Measurements from ENCODE around the gene LILRB3. TPM values are rescaled to one million over a fixed set of nuclear protein-coding genes. Genes with fewer than 3 reads are reported as not detected.
"Not testable (repeated sequence)": the region's sequence is repeated elsewhere in the genome, so short reads cannot be mapped to it uniquely, and the experiment has no call there.

LILRB3 gene
- total and polyA plus RNA-seq, 2 donors from 2014 or later, result 1.4 to 10.0 TPM

GRCh38 chr19:54240372-54241336, 17.8 kb upstream of the LILRB3 start:
- peak in 1 of 5 donors; percentile 42 for DNase-seq
- H3K27me3 ChIP-seq (ENCODE audit: control insufficient read depth, insufficient read depth, low read length); H3K4me1 ChIP-seq (ENCODE audit: control insufficient read depth in 2 of 3, insufficient read depth in 2 of 3, low read depth in 1 of 3, low read length in 3 of 3); H3K9me3 ChIP-seq (ENCODE audit: control insufficient read depth in 2 of 3, insufficient read depth in 1 of 3, low read length in 3 of 3); H3K36me3 ChIP-seq (ENCODE audit: control insufficient read depth in 2 of 3, insufficient read depth in 3 of 3, low read length in 3 of 3); H3K4me3 ChIP-seq (ENCODE audit: low read length in 3 of 3); FAIRE-seq; H3K27ac ChIP-seq (ENCODE audit: low read depth in 2 of 2, low read length in 2 of 2); intact Hi-C loops (cut with DNase I); H3K9ac ChIP-seq (ENCODE audit: low read length in 3 of 3): not testable (repeated sequence)

DNA sequence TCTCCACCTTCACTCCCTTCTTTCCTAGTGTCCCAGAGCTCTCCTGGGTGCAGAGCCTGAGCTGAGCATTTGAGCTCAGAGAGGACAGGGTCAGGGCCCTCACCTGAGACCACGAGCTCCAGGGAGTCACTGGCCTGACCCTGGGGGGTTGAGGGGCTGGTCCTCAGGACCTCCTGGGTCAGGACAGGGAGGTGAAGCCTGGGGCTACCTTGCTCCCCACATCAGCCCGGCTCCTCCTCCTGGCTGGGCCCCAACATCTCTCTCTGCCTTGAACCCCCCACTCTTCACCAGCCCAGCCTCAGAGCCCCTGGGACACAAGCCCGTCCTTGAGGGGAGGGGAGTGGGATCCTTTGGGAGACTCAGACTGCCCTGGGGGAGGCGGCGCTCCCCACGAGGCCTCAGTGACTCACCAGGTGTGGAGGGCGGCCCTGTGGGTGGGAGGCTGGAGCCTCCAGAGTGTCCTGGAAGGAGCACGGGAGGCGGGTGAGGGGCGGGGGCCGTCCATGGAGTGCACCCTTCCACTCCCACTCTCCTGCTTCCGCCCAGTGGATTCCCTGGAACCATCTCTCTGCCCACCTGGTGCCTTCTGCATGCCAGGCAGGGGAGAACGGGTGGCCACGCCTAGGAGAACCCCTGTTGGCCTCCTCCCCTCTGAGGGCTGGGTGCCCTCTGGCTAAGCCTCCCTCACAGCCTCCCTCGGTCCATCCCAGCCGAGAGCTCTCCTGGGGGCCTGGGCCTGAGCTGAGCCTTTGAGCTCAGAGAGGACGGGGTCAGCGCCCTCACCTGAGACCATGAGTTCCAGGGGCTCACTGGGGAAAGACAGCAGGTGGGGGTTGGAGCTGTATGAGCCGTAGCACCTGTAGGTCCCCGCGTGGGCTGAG, 16.9 kb upstream of the LILRB3 start:
- DNase-seq; H3K36me3 ChIP-seq (ENCODE audit: control insufficient read depth in 2 of 3, insufficient read depth in 3 of 3, low read length in 3 of 3); H3K27me3 ChIP-seq (ENCODE audit: control insufficient read depth, insufficient read depth, low read length); H3K4me3 ChIP-seq (ENCODE audit: low read length in 3 of 3); H3K4me1 ChIP-seq (ENCODE audit: control insufficient read depth in 2 of 3, insufficient read depth in 2 of 3, low read depth in 1 of 3, low read length in 3 of 3); H3K9ac ChIP-seq (ENCODE audit: low read length in 3 of 3); H3K9me3 ChIP-seq (ENCODE audit: control insufficient read depth in 2 of 3, insufficient read depth in 1 of 3, low read length in 3 of 3); H3K27ac ChIP-seq (ENCODE audit: low read depth in 2 of 2, low read length in 2 of 2); FAIRE-seq: not testable (repeated sequence)
- intact Hi-C loops (cut with DNase I), result loop anchor here (10.0 kb wide), 1 partner anchor 65 kb away; the partner anchor contains the start of gene TMC4

DNA sequence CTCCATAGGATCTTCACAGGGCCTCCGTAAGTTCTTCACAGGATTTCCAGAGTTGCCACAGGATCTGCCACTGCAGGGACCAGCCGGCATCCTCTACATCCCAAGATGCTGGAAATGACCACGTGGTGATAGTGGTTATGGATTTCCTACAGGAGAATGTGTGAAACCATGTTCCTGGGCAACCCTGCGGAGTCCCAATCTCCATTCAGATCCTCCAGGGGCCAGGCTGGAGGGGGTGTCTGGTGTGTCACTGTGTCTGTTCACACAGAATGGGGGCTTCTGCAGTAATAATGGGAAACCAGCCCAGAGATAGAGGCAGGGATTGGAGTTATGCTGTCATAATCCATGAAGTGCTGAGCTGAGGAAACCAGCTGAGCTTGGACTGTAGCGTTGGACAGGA, 11.1 kb upstream of the LILRB3 start:
- Histone ChIP-seq H3K36me3 (ENCODE audit: control insufficient read depth in 2 of 3, insufficient read depth in 3 of 3, low read length in 3 of 3) (no peaks in the 10 kb centered on the region), H3K27me3 (ENCODE audit: control insufficient read depth, insufficient read depth, low read length) (no peaks in the 10 kb centered on the region), H3K9me3 (ENCODE audit: control insufficient read depth in 2 of 3, insufficient read depth in 1 of 3, low read length in 3 of 3) (no peaks in the 10 kb centered on the region), H3K9ac (ENCODE audit: low read length in 3 of 3) (no peak overlapping the region), H3K4me1 (ENCODE audit: control insufficient read depth in 2 of 3, insufficient read depth in 2 of 3, low read depth in 1 of 3, low read length in 3 of 3) (no peaks in the 10 kb centered on the region), H3K4me3 (ENCODE audit: low read length in 3 of 3) (no peak overlapping the region), H3K27ac (ENCODE audit: low read depth in 2 of 2, low read length in 2 of 2) (no peak overlapping the region)
- FAIRE-seq, result no peak
- DNase-seq, result no peak
- intact Hi-C loops (cut with DNase I), result loop anchor here (10.0 kb wide), 1 partner anchor 59 kb away; the partner anchor contains the start of gene TMC4
- no peak for TF ChIP-seq CTCF (IDR thresholded peaks at IDR 0.05; ENCODE audit: borderline replicate concordance, extremely low read depth, insufficient read depth)

- Histone ChIP-seq H3K27ac (ENCODE audit: low read depth in 2 of 2, low read length in 2 of 2) (no peak overlapping the region), H3K9ac (ENCODE audit: low read length in 3 of 3) (no peak overlapping the region), H3K36me3 (ENCODE audit: control insufficient read depth in 2 of 3, insufficient read depth in 3 of 3, low read length in 3 of 3) (no peaks in the 10 kb centered on the region), H3K4me1 (ENCODE audit: control insufficient read depth in 2 of 3, insufficient read depth in 2 of 3, low read depth in 1 of 3, low read length in 3 of 3) (no peaks in the 10 kb centered on the region), H3K4me3 (ENCODE audit: low read length in 3 of 3) (no peak overlapping the region), H3K27me3 (ENCODE audit: control insufficient read depth, insufficient read depth, low read length) (no peaks in the 10 kb centered on the region), H3K9me3 (ENCODE audit: control insufficient read depth in 2 of 3, insufficient read depth in 1 of 3, low read length in 3 of 3) (no peaks in the 10 kb centered on the region)
- peak; percentile 85 for TF ChIP-seq CTCF (IDR thresholded peaks at IDR 0.05; ENCODE audit: borderline replicate concordance, extremely low read depth, insufficient read depth)
- intact Hi-C loops (cut with DNase I), result loop anchor here (10.0 kb wide), 1 partner anchor 57 kb away; the partner anchor contains the start of gene TMC4
- FAIRE-seq (no peak), DNase-seq (peak; percentile 84 to 94 (median 90))
These were observed 8.5 kb upstream of the LILRB3 start for GRCh38 chr19:54231077-54231931.

Data from kidney (tissue), 14 donors.